ENCODE data around the gene SRPX.

GRCh38 chrX:38220415-38221390, at the start of gene SRPX:
- TF ChIP-seq CTCF (IDR thresholded peaks at IDR 0.05; ENCODE audit: low read depth, low read length) (no peak), POLR2A (IDR thresholded peaks at IDR 0.05; ENCODE audit: extremely low read depth, insufficient read length) (no peak)

Data from NB4 (cell line).